KOPT-K1 (cell line): ENCODE measurements around the gene TRAF5.

Experiments used
- H3K27ac ChIP-seq: fragments of 200-600 bp; sonication (generic); 2 replicates; pipeline ENCODE4 v1.5.1; 2016; ENCODE audit warnings: antibody characterized with exemption, mild to moderate bottlenecking, low read depth, low read length; ENCODE audit not compliant: poor library complexity, severe bottlenecking
- H3K36me3 ChIP-seq: fragments of 200-600 bp; sonication (generic); 2 replicates; pipeline ENCODE4 v1.5.1; 2017; ENCODE audit warnings: antibody characterized with exemption, mild to moderate bottlenecking, low read length, moderate library complexity; ENCODE audit not compliant: insufficient read depth
- H3K9me3 ChIP-seq: fragments of 200-600 bp; sonication (generic); 2 replicates; pipeline ENCODE4 v1.5.1; 2017; ENCODE audit warnings: antibody characterized with exemption, low read length, mild to moderate bottlenecking; ENCODE audit not compliant: insufficient read depth, poor library complexity, severe bottlenecking

Gene TRAF5

DNA sequence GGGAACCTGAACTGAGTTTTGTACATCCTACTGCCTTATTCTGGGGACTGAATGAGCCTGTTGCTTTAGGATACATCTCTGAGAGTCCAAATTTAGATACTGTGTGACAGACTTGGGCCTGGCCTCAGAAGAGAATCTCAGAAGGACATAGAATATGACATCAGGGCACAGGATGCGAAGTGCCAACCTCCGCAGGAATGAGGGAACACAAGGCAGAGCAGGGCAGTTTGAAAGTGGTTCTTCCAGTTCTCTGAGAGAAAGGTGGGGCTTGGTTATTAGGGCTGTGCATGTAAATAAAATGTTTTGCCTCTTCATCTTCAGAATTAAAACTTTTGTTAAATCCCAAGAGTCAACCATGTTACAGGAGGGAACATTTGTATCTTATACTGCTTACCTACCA lies 23.1 kb downstream of the TRAF5 start:
- Histone ChIP-seq H3K9me3 (peaks cover 23% of the 10 kb centered on the region), H3K27ac (no peak overlapping the region), H3K36me3 (peaks cover 27% of the 10 kb centered on the region; the same call in 1 of the 2 replicates)

DNA sequence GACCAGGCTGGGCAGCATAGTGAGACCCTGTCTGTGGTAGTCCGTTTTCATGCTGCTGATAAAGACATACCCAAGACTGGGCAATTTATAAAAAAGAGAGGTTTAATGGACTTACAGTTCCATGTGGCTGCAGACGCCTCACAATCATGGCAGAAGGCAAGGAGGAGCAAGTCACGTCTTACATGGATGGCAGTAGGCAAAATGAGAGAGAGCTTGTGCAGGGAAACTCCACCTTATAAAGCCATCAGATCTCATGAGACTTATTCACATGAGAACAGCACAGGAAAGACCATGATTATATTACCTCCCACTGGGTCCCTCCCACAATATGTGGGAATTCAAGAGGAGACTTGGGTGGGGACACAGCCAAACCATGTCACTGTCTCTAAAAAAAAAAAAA lies 25.4 kb downstream of the TRAF5 start:
- peaks cover 23% of the 10 kb centered on the region for H3K9me3 ChIP-seq
- H3K27ac ChIP-seq: peak overlapping the region; percentile 68
- peaks cover 44% of the 10 kb centered on the region for H3K36me3 ChIP-seq

DNA sequence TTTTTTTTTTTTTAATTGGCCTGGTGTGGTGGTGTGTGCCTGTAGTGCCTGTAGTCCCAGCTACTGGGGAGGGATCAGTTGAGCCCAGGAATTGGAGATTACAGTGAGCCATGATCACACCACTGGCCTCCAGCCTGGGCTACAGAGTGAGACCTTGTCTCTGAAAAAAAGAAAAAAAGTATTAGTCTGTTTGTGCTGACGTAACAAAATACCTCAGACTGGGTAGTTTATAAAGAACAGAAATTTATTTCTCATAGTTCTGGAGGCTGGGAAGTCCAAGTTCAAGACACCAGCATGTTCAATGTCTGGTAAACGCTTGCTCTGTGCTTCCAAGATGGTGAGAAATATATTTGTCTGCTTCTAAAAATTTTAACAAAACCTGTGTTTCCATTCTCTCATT lies 25.8 kb downstream of the TRAF5 start:
- H3K9me3 ChIP-seq: peaks cover 23% of the 10 kb centered on the region
- H3K27ac ChIP-seq: peak overlapping the region; percentile 68
- H3K36me3 ChIP-seq: peaks cover 45% of the 10 kb centered on the region

DNA sequence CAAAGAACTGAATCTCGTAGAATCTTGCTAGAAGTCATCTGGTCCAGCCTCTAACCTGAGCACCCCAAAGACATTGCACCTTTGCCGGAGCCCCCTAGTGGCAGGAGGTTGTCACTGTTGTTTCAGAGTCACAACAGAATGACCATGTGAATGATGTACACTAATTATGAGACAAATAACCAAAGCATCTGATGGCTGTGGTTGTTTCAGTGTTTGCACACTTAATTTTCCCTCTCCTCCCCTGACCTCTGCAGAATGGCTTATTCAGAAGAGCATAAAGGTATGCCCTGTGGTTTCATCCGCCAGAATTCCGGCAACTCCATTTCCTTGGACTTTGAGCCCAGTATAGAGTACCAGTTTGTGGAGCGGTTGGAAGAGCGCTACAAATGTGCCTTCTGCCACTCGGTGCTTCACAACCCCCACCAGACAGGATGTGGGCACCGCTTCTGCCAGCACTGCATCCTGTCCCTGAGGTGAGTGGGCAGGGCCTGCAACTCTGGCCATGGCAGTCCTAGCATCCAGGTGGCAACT lies 26.4 kb downstream of the TRAF5 start:
- H3K9me3 ChIP-seq: peaks cover 23% of the 10 kb centered on the region
- peak overlapping the region; percentile 68 for H3K27ac ChIP-seq
- peaks cover 45% of the 10 kb centered on the region for H3K36me3 ChIP-seq

DNA sequence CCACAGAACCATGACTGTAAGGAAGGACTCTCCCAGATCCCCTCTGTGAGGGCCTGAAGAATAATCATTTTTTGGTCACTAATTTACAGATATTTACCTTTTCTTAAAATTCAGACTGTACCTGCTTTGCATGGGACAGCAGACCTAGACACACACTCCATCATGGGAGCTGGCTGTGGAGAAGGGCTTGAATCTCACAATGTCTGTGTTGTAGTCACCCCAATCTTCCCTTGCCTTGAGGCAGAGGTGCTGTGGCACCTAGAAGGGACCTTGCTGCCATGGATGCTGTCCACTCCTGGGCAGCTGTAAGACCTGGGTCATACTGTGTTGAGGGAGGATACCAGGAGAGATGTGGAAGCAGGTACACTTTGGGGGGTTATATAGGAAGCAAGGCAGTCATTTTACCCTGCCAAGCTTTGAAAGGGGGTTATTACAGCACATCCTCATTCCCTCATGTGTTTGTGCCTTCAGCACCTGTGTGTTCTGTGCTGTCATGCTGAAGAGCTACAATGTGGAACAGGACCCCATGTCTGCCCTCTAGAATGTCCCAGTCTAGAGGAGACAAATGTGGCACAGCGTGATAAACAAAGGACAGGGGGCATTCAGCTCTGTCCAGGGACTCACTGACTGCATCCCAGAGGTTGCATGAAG lies 27.1 kb downstream of the TRAF5 start:
- peaks cover 46% of the 10 kb centered on the region for H3K36me3 ChIP-seq
- H3K9me3 ChIP-seq: peaks cover 23% of the 10 kb centered on the region
- peak overlapping the region; percentile 68 for H3K27ac ChIP-seq

DNA sequence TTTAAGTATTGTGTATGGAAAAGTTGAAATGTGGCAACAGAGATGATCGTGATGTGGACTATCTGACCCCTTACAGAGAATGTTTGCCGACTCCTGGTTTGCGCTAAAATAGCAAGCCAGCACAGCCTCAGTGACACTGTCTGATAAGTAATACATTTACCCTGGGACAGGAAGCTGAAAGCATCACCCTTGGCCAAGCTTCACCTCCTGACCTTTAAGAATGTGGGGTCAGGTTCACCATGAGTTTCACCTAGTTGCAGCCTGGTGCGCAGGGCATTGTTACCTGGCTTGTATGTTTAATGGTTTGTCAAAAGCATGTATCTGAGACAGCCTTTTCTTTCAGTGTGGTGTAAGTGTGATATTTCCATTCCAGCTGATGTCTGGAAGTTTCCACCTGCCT lies 29.2 kb downstream of the TRAF5 start:
- H3K27ac ChIP-seq: no peak overlapping the region
- peaks cover 62% of the 10 kb centered on the region for H3K36me3 ChIP-seq
- peaks cover 17% of the 10 kb centered on the region for H3K9me3 ChIP-seq

DNA sequence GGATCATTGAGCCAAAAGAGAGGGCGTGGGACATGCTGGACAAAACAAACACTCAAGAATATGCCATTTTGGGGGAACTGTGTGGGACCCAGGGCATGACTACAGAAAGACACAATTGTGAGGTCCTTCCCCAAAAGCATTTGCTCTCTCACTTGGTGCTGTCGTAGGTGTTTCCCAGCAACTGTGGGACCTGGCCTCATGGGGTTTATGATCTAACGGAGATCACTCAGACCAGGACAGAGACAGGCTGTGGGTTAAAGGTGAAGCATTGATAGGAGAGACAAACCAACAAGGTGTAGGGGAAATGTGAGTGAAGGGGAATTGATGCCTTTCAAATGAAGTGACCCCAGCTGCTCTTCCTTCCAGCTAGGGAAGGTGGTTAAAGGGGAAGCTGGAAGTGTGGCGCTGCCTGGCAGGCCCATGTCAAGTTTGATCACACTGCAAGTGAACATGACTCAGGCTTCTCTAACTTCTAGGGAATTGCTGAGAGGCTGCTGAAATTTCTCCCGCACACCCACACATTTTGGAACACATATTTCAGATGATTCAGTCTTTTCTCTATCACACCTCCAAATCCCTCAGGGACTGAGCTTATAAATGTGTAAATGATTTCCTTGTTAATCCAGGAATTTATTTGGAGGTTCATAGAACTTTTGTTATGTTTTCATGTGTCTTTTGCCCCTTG lies 30.2 kb downstream of the TRAF5 start:
- Histone ChIP-seq H3K36me3 (peaks cover 67% of the 10 kb centered on the region), H3K27ac (no peak overlapping the region)

DNA sequence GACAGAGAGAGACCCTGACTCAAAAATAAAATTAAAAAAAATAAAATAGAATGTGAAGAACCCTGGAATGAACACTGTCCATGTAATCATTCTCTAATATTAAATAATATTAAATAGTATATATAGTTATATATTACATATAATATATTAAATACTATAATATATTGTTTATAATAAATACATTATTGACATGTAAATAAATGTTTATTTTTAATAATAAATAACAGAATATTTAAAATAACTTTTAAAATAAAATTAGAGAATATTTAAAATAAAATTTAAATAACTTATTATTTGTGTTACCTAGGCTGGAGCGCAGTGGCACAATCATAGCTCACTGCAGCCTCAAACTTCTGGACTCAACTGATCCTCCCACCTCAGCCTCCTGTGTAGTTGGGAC lies 32.1 kb downstream of the TRAF5 start:
- no peaks in the 10 kb centered on the region for H3K9me3 ChIP-seq
- H3K36me3 ChIP-seq: peaks cover 80% of the 10 kb centered on the region
- H3K27ac ChIP-seq: no peak overlapping the region

More for the DNA sequence above, 30.2 kb downstream of the TRAF5 start:
- H3K9me3 ChIP-seq: peaks cover 7% of the 10 kb centered on the region

DNA sequence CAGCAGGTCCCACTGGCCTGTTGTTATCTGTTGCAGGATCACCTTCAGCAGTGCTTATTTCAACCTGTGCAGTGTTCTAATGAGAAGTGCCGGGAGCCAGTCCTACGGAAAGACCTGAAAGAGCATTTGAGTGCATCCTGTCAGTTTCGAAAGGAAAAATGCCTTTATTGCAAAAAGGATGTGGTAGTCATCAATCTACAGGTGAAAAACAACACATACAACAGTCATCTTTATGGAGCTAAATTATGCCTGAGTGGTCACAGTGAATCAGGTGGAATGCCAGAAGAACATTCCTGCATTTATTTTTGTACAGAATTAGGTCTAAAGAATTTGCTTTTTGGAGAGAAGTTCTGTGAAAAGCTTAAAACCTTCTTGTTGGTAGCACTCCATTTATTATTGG lies 33.2 kb downstream of the TRAF5 start:
- Histone ChIP-seq H3K9me3 (no peaks in the 10 kb centered on the region), H3K27ac (no peak overlapping the region), H3K36me3 (peaks cover 83% of the 10 kb centered on the region)

DNA sequence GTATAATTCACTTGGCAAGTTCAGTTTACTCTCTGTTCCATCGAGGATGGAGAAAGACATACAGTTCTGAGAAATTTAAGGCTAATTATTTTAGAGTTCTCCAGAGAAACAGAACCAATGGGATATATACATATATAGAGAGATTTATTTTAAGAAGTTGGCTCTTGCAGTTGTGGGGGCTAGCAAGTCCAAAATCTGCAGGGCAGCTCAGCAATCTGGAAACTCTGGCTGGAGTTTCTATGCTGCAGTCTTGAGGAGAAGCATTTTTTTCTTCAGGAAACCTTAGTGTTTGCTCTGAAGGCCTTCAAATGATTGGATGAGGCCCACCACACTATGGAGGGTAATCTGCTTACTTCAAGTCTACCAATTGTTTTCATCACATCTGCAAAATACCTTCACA lies 34.6 kb downstream of the TRAF5 start:
- H3K9me3 ChIP-seq: no peaks in the 10 kb centered on the region
- no peak overlapping the region for H3K27ac ChIP-seq
- H3K36me3 ChIP-seq: peaks cover 88% of the 10 kb centered on the region

DNA sequence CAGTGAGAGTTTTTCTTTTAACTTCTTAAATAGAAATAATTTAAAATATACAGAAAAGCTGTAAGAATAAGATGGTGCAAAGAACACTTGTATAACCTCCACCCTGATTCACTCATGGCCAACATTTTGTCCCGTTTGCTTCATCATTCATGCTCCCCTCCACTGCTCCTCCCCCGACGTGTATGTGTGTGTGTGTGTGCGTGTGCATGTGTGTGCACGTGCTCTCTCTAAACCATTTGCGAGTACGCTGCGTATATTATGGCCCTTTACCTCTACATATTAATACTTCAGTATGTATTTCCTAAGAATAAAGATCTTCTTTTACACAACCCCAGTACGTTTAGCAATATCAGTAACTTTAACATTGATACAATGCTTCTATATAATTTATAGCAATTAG lies 43.0 kb downstream of the TRAF5 start:
- Histone ChIP-seq H3K9me3 (no peaks in the 10 kb centered on the region), H3K36me3 (peaks cover 91% of the 10 kb centered on the region), H3K27ac (no peak overlapping the region)

DNA sequence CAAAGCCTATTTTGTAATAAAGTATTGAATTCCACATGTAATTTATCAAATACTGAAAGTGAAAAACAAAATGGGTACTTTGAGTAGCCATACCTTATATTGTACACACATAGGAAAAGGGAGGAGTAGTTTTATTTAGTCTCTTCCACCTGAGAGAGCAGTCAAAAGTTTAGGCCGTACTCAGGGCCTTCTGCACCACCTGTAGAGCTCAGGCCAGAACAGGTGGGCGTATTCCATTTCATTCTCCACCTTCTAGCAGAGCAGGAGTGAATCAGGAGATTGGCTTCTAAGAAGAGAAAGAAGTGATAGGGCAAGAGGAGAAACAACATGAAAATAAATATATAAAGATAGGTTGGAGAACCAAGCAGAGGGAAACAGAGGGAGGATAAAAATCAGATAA lies 44.0 kb downstream of the TRAF5 start:
- H3K27ac ChIP-seq: no peak overlapping the region
- peaks cover 91% of the 10 kb centered on the region for H3K36me3 ChIP-seq
- no peaks in the 10 kb centered on the region for H3K9me3 ChIP-seq

DNA sequence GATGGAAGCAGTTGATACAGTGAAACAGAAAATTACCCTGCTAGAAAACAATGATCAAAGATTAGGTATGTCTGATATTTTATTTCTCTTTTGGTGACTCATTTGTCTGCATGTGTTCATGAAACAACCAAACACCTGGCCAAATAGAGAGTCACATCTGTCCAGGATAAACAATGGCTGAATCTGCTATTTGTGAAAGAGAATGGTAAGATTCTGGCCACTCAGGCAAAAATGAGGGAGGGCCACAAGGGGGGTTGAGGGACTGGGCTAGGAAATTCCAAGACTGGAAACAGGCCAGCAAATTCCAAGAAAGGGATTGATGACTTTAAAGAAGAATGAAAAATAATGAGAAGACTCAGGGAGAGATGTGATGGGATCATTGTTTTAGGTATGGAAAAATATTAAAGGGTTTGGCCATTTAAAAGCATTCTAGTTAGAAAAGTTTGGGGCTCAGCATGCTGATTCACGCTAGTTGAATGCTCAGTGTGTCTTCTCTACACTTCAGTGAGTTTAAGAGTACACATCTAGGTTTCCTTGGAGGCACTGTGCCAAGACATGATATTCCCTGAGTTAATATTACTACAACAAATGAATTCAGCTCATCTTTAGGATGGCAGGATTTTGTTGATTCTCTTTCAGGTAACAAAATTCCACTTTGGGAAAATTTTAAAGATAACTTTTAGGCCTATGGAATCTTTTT lies 44.9 kb downstream of the TRAF5 start:
- no peak overlapping the region for H3K27ac ChIP-seq
- H3K36me3 ChIP-seq: peaks cover 91% of the 10 kb centered on the region
- no peaks in the 10 kb centered on the region for H3K9me3 ChIP-seq

DNA sequence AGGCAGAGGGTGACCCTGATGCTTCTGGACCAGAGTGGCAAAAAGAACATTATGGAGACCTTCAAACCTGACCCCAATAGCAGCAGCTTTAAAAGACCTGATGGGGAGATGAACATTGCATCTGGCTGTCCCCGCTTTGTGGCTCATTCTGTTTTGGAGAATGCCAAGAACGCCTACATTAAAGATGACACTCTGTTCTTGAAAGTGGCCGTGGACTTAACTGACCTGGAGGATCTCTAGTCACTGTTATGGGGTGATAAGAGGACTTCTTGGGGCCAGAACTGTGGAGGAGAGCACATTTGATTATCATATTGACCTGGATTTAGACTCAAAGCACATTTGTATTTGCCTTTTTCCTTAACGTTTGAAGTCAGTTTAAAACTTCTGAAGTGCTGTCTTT lies 45.8 kb downstream of the TRAF5 start:
- peaks cover 89% of the 10 kb centered on the region for H3K36me3 ChIP-seq
- no peak overlapping the region for H3K27ac ChIP-seq
- H3K9me3 ChIP-seq: no peaks in the 10 kb centered on the region

DNA sequence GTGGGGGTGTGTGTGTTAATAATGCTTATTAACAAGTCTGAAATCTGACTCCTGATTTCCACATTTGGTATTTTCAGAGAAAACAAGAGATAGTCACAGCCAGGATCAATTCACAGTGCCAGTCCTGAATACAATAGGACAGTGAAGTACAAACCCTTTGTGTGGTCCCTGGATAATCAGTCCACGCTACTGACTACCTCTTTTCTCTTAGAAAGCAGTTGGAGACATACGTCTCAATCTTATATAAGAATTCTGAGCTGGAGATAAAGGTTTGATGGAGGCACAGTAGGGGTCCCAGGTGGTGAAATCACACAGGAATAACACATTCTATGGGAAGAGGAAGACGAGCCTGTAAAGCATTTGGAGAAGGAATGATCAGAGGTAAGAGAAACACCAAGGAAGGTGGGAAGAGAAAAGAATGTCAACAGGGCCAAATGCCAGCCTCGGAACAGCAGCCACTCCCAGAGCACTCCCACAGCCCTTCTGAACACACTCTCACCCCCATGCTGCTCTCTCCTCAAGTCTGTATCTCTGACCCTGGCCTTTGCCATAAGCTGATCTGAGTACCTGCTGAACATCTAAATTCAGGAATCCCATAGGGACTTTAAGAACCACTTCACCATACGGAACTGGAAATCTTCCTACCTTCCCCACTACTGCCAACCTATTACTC lies 48.6 kb downstream of the TRAF5 start:
- H3K9me3 ChIP-seq: no peaks in the 10 kb centered on the region
- no peak overlapping the region for H3K27ac ChIP-seq
- H3K36me3 ChIP-seq: peaks cover 87% of the 10 kb centered on the region
